ENCODE results near the gene WSB2.

GRCh38 chr12:118061873-118062843 lies 1.2 kb upstream of the WSB2 start:
- TF ChIP-seq POLR2A (IDR thresholded peaks at IDR 0.05; ENCODE audit: extremely low read depth, insufficient read length) = no peak
- TF ChIP-seq CTCF (IDR thresholded peaks at IDR 0.05; ENCODE audit: low read depth, low read length) = no peak
- no peak for TF ChIP-seq MYC (IDR thresholded peaks at IDR 0.05; ENCODE audit: low read depth, low read length)
- no peak for TF ChIP-seq MAX (IDR thresholded peaks at IDR 0.05; ENCODE audit: low read depth, low read length)
